ENCODE data around the gene IL1RN.

IL1RN gene

GRCh38 chr2:113111823-113112287, 15.5 kb upstream of the IL1RN start:
- H3K4me1 ChIP-seq (ENCODE audit: control insufficient read depth, insufficient read depth, low read length): no peaks in the 10 kb centered on the region
- H3K4me3 ChIP-seq (ENCODE audit: low read length): no peak overlapping the region
- H3K27me3 ChIP-seq (ENCODE audit: control insufficient read depth, insufficient read depth, low read length): no peaks in the 10 kb centered on the region
- no peak overlapping the region for H3K9ac ChIP-seq (ENCODE audit: low read length)
- H3K36me3 ChIP-seq (ENCODE audit: control insufficient read depth, insufficient read depth, low read length): no peaks in the 10 kb centered on the region
- H3K27ac ChIP-seq (ENCODE audit: low read depth, low read length): no peak overlapping the region

- Histone ChIP-seq H3K27ac (ENCODE audit: low read depth, low read length) (no peak overlapping the region), H3K27me3 (ENCODE audit: control insufficient read depth, insufficient read depth, low read length) (no peaks in the 10 kb centered on the region), H3K4me1 (ENCODE audit: control insufficient read depth, insufficient read depth, low read length) (no peaks in the 10 kb centered on the region)
Measured at GRCh38 chr2:113112441-113112840, 15.0 kb upstream of the IL1RN start.

GRCh38 chr2:113112871-113113270, 14.5 kb upstream of the IL1RN start:
- H3K36me3 ChIP-seq (ENCODE audit: control insufficient read depth, insufficient read depth, low read length): no peaks in the 10 kb centered on the region
- H3K9ac ChIP-seq (ENCODE audit: low read length): no peak overlapping the region
- no peaks in the 10 kb centered on the region for H3K4me1 ChIP-seq (ENCODE audit: control insufficient read depth, insufficient read depth, low read length)
- H3K4me3 ChIP-seq (ENCODE audit: low read length): no peak overlapping the region
- no peak overlapping the region for H3K27ac ChIP-seq (ENCODE audit: low read depth, low read length)
- H3K27me3 ChIP-seq (ENCODE audit: control insufficient read depth, insufficient read depth, low read length): no peaks in the 10 kb centered on the region

More at GRCh38 chr2:113112441-113112840, 15.0 kb upstream of the IL1RN start:
- Histone ChIP-seq H3K36me3 (ENCODE audit: control insufficient read depth, insufficient read depth, low read length) (no peaks in the 10 kb centered on the region), H3K9ac (ENCODE audit: low read length) (no peak overlapping the region), H3K4me3 (ENCODE audit: low read length) (no peak overlapping the region)

- no peaks in the 10 kb centered on the region for H3K36me3 ChIP-seq (ENCODE audit: control insufficient read depth, insufficient read depth, low read length)
- no peak overlapping the region for H3K27ac ChIP-seq (ENCODE audit: low read depth, low read length)
- H3K4me1 ChIP-seq (ENCODE audit: control insufficient read depth, insufficient read depth, low read length): no peaks in the 10 kb centered on the region
- no peaks in the 10 kb centered on the region for H3K27me3 ChIP-seq (ENCODE audit: control insufficient read depth, insufficient read depth, low read length)
- no peak overlapping the region for H3K4me3 ChIP-seq (ENCODE audit: low read length)
- H3K9ac ChIP-seq (ENCODE audit: low read length): no peak overlapping the region
Measured at GRCh38 chr2:113113807-113114206, 13.6 kb upstream of the IL1RN start.

GRCh38 chr2:113114224-113114945, 13.0 kb upstream of the IL1RN start:
- Histone ChIP-seq H3K27me3 (ENCODE audit: control insufficient read depth, insufficient read depth, low read length) (no peaks in the 10 kb centered on the region), H3K27ac (ENCODE audit: low read depth, low read length) (no peak overlapping the region), H3K4me1 (ENCODE audit: control insufficient read depth, insufficient read depth, low read length) (no peaks in the 10 kb centered on the region), H3K9ac (ENCODE audit: low read length) (no peak overlapping the region), H3K4me3 (ENCODE audit: low read length) (no peak overlapping the region), H3K36me3 (ENCODE audit: control insufficient read depth, insufficient read depth, low read length) (no peaks in the 10 kb centered on the region)

GRCh38 chr2:113114996-113115395, 12.4 kb upstream of the IL1RN start:
- Histone ChIP-seq H3K36me3 (ENCODE audit: control insufficient read depth, insufficient read depth, low read length) (no peaks in the 10 kb centered on the region), H3K4me1 (ENCODE audit: control insufficient read depth, insufficient read depth, low read length) (no peaks in the 10 kb centered on the region), H3K4me3 (ENCODE audit: low read length) (no peak overlapping the region), H3K27ac (ENCODE audit: low read depth, low read length) (no peak overlapping the region), H3K27me3 (ENCODE audit: control insufficient read depth, insufficient read depth, low read length) (no peaks in the 10 kb centered on the region), H3K9ac (ENCODE audit: low read length) (no peak overlapping the region)

GRCh38 chr2:113116100-113116958, 11.1 kb upstream of the IL1RN start:
- Histone ChIP-seq H3K27me3 (ENCODE audit: control insufficient read depth, insufficient read depth, low read length) (no peaks in the 10 kb centered on the region), H3K27ac (ENCODE audit: low read depth, low read length) (no peak overlapping the region), H3K4me3 (ENCODE audit: low read length) (no peak overlapping the region), H3K36me3 (ENCODE audit: control insufficient read depth, insufficient read depth, low read length) (no peaks in the 10 kb centered on the region), H3K9ac (ENCODE audit: low read length) (no peak overlapping the region), H3K4me1 (ENCODE audit: control insufficient read depth, insufficient read depth, low read length) (no peaks in the 10 kb centered on the region)

GRCh38 chr2:113117541-113118262, 9.7 kb upstream of the IL1RN start:
- H3K4me1 ChIP-seq (ENCODE audit: control insufficient read depth, insufficient read depth, low read length): no peaks in the 10 kb centered on the region
- H3K9ac ChIP-seq (ENCODE audit: low read length): no peak overlapping the region
- no peaks in the 10 kb centered on the region for H3K27me3 ChIP-seq (ENCODE audit: control insufficient read depth, insufficient read depth, low read length)
- no peaks in the 10 kb centered on the region for H3K36me3 ChIP-seq (ENCODE audit: control insufficient read depth, insufficient read depth, low read length)
- H3K27ac ChIP-seq (ENCODE audit: low read depth, low read length): no peak overlapping the region
- no peak overlapping the region for H3K4me3 ChIP-seq (ENCODE audit: low read length)

GRCh38 chr2:113118263-113118657, 9.1 kb upstream of the IL1RN start:
- Histone ChIP-seq H3K36me3 (ENCODE audit: control insufficient read depth, insufficient read depth, low read length) (no peaks in the 10 kb centered on the region), H3K27ac (ENCODE audit: low read depth, low read length) (no peak overlapping the region), H3K9ac (ENCODE audit: low read length) (no peak overlapping the region), H3K4me1 (ENCODE audit: control insufficient read depth, insufficient read depth, low read length) (no peaks in the 10 kb centered on the region), H3K4me3 (ENCODE audit: low read length) (no peak overlapping the region), H3K27me3 (ENCODE audit: control insufficient read depth, insufficient read depth, low read length) (no peaks in the 10 kb centered on the region)

- no peak overlapping the region for H3K4me3 ChIP-seq (ENCODE audit: low read length)
- H3K4me1 ChIP-seq (ENCODE audit: control insufficient read depth, insufficient read depth, low read length): no peaks in the 10 kb centered on the region
- H3K9ac ChIP-seq (ENCODE audit: low read length): no peak overlapping the region
- H3K27me3 ChIP-seq (ENCODE audit: control insufficient read depth, insufficient read depth, low read length): no peaks in the 10 kb centered on the region
- no peaks in the 10 kb centered on the region for H3K36me3 ChIP-seq (ENCODE audit: control insufficient read depth, insufficient read depth, low read length)
- no peak overlapping the region for H3K27ac ChIP-seq (ENCODE audit: low read depth, low read length)
Measured at GRCh38 chr2:113119111-113119510, 8.3 kb upstream of the IL1RN start.

- Histone ChIP-seq H3K27ac (ENCODE audit: low read depth, low read length) (no peak overlapping the region), H3K27me3 (ENCODE audit: control insufficient read depth, insufficient read depth, low read length) (no peaks in the 10 kb centered on the region), H3K4me3 (ENCODE audit: low read length) (no peak overlapping the region), H3K36me3 (ENCODE audit: control insufficient read depth, insufficient read depth, low read length) (no peaks in the 10 kb centered on the region), H3K4me1 (ENCODE audit: control insufficient read depth, insufficient read depth, low read length) (no peaks in the 10 kb centered on the region), H3K9ac (ENCODE audit: low read length) (no peak overlapping the region)
Measured at GRCh38 chr2:113120861-113121260, 6.5 kb upstream of the IL1RN start.

- H3K27me3 ChIP-seq (ENCODE audit: control insufficient read depth, insufficient read depth, low read length): no peaks in the 10 kb centered on the region
Measured at GRCh38 chr2:113122364-113122763, 5.0 kb upstream of the IL1RN start.

More at GRCh38 chr2:113122364-113122763, 5.0 kb upstream of the IL1RN start:
- Histone ChIP-seq H3K27ac (ENCODE audit: low read depth, low read length) (no peak overlapping the region), H3K4me1 (ENCODE audit: control insufficient read depth, insufficient read depth, low read length) (no peaks in the 10 kb centered on the region), H3K4me3 (ENCODE audit: low read length) (no peak overlapping the region), H3K36me3 (ENCODE audit: control insufficient read depth, insufficient read depth, low read length) (no peaks in the 10 kb centered on the region), H3K9ac (ENCODE audit: low read length) (no peak overlapping the region)
